Ovary (tissue), 3 donors: ENCODE measurements around the gene ITPKC.

Experiments
- POLR2A ChIP-seq: fragments of 450-650 bp; IDR thresholded peaks from one replicate; pipeline ENCODE4 v1.6.1; 2017; ENCODE audit warnings: antibody characterized with exemption, mild to moderate bottlenecking, moderate library complexity
- TF ChIP-seq, protein P1 (sequence below), 3 donors: fragments of 450-650 bp in 2 of 3; fragments of 200-600 bp in 1 of 3; IDR thresholded peaks; one replicate each; pipeline versions ENCODE4 v1.5.1 to v1.8.0; 2016 to 2022; ENCODE audit warnings: antibody characterized with exemption in 3 of 3, mild to moderate bottlenecking in 1 of 3
- donor health status: DM: no; HTN: no; CAD: no.

DNA sequence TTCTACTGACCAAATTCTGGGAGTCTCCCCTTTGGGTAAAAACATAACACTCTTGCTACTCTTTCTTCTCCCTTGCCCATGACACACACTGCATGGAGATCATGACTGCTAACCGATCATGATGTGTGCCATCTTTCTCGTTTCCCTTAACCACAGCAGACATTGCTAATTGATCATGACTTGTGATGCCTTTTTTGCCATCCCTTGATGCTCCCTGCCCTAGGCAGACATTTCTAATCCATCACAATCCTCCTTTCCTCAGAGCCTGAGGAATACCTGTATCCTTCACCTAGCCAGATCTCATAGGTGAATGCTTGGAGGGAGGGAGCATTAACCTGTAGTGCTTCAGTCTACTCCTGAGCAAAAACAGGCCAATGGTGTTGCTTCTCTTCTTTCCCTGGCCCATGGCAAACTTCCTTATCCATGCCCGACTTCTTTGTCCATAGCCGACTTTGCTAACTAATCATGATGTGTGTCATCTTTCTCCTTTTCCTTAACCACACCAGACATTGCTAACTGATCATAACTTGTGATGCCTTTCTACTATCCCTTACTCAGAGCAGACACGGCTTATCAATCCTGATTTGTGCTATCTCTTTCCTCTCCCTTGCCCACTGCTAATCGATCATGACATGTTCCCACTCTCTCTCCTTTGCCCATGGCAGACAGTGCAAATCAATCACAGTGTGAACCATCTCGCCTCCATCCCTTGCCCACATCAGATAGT lies 44.2 kb upstream of the ITPKC start:
- TF ChIP-seq, protein P1, sequence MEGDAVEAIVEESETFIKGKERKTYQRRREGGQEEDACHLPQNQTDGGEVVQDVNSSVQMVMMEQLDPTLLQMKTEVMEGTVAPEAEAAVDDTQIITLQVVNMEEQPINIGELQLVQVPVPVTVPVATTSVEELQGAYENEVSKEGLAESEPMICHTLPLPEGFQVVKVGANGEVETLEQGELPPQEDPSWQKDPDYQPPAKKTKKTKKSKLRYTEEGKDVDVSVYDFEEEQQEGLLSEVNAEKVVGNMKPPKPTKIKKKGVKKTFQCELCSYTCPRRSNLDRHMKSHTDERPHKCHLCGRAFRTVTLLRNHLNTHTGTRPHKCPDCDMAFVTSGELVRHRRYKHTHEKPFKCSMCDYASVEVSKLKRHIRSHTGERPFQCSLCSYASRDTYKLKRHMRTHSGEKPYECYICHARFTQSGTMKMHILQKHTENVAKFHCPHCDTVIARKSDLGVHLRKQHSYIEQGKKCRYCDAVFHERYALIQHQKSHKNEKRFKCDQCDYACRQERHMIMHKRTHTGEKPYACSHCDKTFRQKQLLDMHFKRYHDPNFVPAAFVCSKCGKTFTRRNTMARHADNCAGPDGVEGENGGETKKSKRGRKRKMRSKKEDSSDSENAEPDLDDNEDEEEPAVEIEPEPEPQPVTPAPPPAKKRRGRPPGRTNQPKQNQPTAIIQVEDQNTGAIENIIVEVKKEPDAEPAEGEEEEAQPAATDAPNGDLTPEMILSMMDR (IDR thresholded peaks at IDR 0.05): no peak
- no peak for TF ChIP-seq POLR2A
